ENCODE results near the gene ROCK2.

- TF ChIP-seq HDAC2 (IDR thresholded peaks at IDR 0.05) = no peak
- TF ChIP-seq CTCF (IDR thresholded peaks at IDR 0.05) = no peak
- no peak for TF ChIP-seq USF2 (IDR thresholded peaks at IDR 0.05)
Measured at GRCh38 chr2:11144738-11145079, 199.7 kb downstream of the ROCK2 start.
